GM12892 (cell line): ENCODE data around the gene RELN.

Experiments used
- POLR2A ChIP-seq: IDR thresholded peaks from 2 replicates; pipeline ENCODE4 v1.6.1; 2011; ENCODE audit warnings: low read depth, low read length, control low read depth
- POLR2AphosphoS5 ChIP-seq: IDR thresholded peaks from 2 replicates; pipeline ENCODE4 v1.6.1; 2011; ENCODE audit warnings: low read depth, low read length, control low read depth
- TAF1 ChIP-seq: IDR thresholded peaks from 2 replicates; pipeline ENCODE4 v1.6.1; 2011; ENCODE audit warnings: low read depth, mild to moderate bottlenecking, control low read depth, low read length, borderline replicate concordance

- TF ChIP-seq POLR2A (no peak), TAF1 (no peak), POLR2AphosphoS5 (no peak)
Measured at GRCh38 chr7:103687951-103688350, 301.5 kb downstream of the RELN start.
